SK-N-SH treated with all-trans-retinoic acid at 6 μM for 48 hours (cell line): Measurements from ENCODE around the gene SELL.

Experiments used
- ATAC-seq: fragments of 200-7000 bp; cut with Tn5 transposase; 3 replicates; pipeline ENCODE4 v1.9.1; 2020; ENCODE audit warnings: mild to moderate bottlenecking, moderate library complexity
- BACH2 ChIP-seq: fragments of 250-450 bp; sonication (Bioruptor Pico); IDR thresholded peaks from 2 replicates; pipeline ENCODE4 v1.9.0; 2021; ENCODE audit warnings: mild to moderate bottlenecking, borderline replicate concordance
- ESRRG ChIP-seq: fragments of 250-450 bp; sonication (Bioruptor Pico); IDR thresholded peaks from 2 replicates; pipeline ENCODE4 v1.6.1; 2021; ENCODE audit warnings: mild to moderate bottlenecking
- GLIS3 ChIP-seq: fragments of 250-450 bp; sonication (Bioruptor Pico); IDR thresholded peaks from 2 replicates; pipeline ENCODE4 v1.5.0; 2020; ENCODE audit warnings: mild to moderate bottlenecking, moderate library complexity
- ISL1 ChIP-seq: fragments of 250-450 bp; sonication (Bioruptor Pico); IDR thresholded peaks from 2 replicates; pipeline ENCODE4 v2.1.2; 2022; ENCODE audit warnings: mild to moderate bottlenecking, moderate library complexity
- OSR1 ChIP-seq: fragments of 250-450 bp; sonication (Bioruptor Pico); IDR thresholded peaks from 2 replicates; pipeline ENCODE4 v1.8.0; 2022; ENCODE audit warnings: moderate library complexity, mild to moderate bottlenecking, inconsistent platforms
- PPARA ChIP-seq: fragments of 250-450 bp; sonication (Bioruptor Pico); IDR thresholded peaks from 2 replicates; pipeline ENCODE4 v1.5.0; 2020; ENCODE audit warnings: mild to moderate bottlenecking, borderline replicate concordance
- RARB ChIP-seq: fragments of 250-450 bp; sonication (Bioruptor Pico); IDR thresholded peaks from 2 replicates; pipeline ENCODE4 v1.8.0; 2021; ENCODE audit warnings: mild to moderate bottlenecking, moderate library complexity
- SNAI2 ChIP-seq: fragments of 250-450 bp; sonication (Bioruptor Pico); IDR thresholded peaks from 2 replicates; pipeline ENCODE4 v1.5.0; 2020; ENCODE audit warnings: mild to moderate bottlenecking, moderate library complexity
- TCF4 ChIP-seq: fragments of 250-450 bp; sonication (Bioruptor Pico); IDR thresholded peaks from 2 replicates; pipeline ENCODE4 v1.8.0; 2021; ENCODE audit warnings: mild to moderate bottlenecking, moderate library complexity, borderline replicate concordance
- TOX ChIP-seq: fragments of 250-450 bp; sonication (Bioruptor Pico); IDR thresholded peaks from 2 replicates; pipeline ENCODE4 v1.8.0; 2021; ENCODE audit warnings: mild to moderate bottlenecking, moderate library complexity, borderline replicate concordance
- ZC3H10 ChIP-seq: fragments of 250-450 bp; sonication (Bioruptor Pico); IDR thresholded peaks from 2 replicates; pipeline ENCODE4 v1.5.1; 2021; ENCODE audit warnings: mild to moderate bottlenecking, moderate library complexity
- ZFP3 ChIP-seq: fragments of 250-450 bp; sonication (Bioruptor Pico); IDR thresholded peaks from 2 replicates; pipeline ENCODE4 v1.5.0; 2020; ENCODE audit warnings: mild to moderate bottlenecking, moderate library complexity
- ZFP30 ChIP-seq: fragments of 450-650 bp; formaldehyde crosslinking; IDR thresholded peaks from 2 replicates; pipeline ENCODE4 v1.5.0; 2022; ENCODE audit warnings: mild to moderate bottlenecking, moderate library complexity
- ZNF70 ChIP-seq: fragments of 450-650 bp; formaldehyde crosslinking; IDR thresholded peaks from 2 replicates; pipeline ENCODE4 v1.5.0; 2020; ENCODE audit warnings: mild to moderate bottlenecking, moderate library complexity
- ZNF8 ChIP-seq: fragments of 450-650 bp; formaldehyde crosslinking; IDR thresholded peaks from 2 replicates; pipeline ENCODE4 v1.5.0; 2020; ENCODE audit warnings: mild to moderate bottlenecking, moderate library complexity
- TF ChIP-seq, protein P1 (sequence below): fragments of 250-450 bp; sonication (Bioruptor Pico); IDR thresholded peaks from 2 replicates; pipeline ENCODE4 v1.8.0; 2020; ENCODE audit warnings: mild to moderate bottlenecking, moderate library complexity, borderline replicate concordance
- TF ChIP-seq, protein P2 (sequence below): fragments of 250-450 bp; sonication (Bioruptor Pico); IDR thresholded peaks from 2 replicates; pipeline ENCODE4 v1.5.0; 2020; ENCODE audit warnings: mild to moderate bottlenecking, moderate library complexity
- TF ChIP-seq, protein P3 (sequence below): fragments of 250-450 bp; sonication (Bioruptor Pico); IDR thresholded peaks from 2 replicates; pipeline ENCODE4 v1.8.0; 2021; ENCODE audit warnings: low read depth, mild to moderate bottlenecking, moderate library complexity, borderline replicate concordance
- TF ChIP-seq, protein P4 (sequence below): fragments of 250-450 bp; sonication (Bioruptor Pico); IDR thresholded peaks from 2 replicates; pipeline ENCODE4 v1.5.1; 2021; ENCODE audit warnings: mild to moderate bottlenecking, moderate library complexity
- TF ChIP-seq, protein P5 (sequence below): fragments of 250-450 bp; sonication (Bioruptor Pico); IDR thresholded peaks from 2 replicates; pipeline ENCODE4 v1.5.1; 2020; ENCODE audit warnings: low read depth, mild to moderate bottlenecking, moderate library complexity

Gene SELL

DNA sequence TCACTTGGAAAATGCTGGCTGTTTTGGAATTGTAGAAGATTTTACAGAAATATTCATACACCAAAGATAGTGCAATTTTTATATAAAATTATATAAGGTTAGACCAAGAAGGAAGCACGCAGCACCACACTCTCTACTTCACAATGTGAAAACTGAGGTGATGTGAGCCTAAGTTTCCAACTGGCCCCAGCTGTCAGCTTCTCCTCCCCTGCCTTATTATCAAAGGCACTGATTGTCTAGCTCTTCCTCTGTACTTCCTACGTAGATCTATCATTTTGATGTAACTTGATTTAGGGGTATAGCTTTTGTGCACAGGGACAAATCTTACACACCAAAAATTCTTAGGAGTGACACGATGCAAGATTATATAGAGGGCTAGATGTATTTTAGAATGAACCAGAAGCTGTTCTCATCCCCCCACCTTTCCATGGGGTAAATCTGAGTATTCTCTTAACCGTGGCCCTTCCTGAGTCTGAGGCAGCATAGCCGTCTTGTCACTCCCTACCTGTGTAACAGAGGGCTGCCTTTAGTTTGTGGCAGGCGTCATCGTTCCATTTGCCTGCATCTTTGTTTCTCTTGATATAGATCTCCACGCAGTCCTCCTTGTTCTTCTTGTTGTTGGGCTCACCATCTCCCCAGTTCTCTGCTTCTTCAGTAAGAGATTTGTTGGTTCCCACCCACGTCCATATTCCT lies 3.4 kb downstream of the SELL start:
- ATAC-seq: no peak
- no peak for TF ChIP-seq ESRRG
- no peak for TF ChIP-seq GLIS3
- TF ChIP-seq PPARA: no peak
- TF ChIP-seq, protein P1, sequence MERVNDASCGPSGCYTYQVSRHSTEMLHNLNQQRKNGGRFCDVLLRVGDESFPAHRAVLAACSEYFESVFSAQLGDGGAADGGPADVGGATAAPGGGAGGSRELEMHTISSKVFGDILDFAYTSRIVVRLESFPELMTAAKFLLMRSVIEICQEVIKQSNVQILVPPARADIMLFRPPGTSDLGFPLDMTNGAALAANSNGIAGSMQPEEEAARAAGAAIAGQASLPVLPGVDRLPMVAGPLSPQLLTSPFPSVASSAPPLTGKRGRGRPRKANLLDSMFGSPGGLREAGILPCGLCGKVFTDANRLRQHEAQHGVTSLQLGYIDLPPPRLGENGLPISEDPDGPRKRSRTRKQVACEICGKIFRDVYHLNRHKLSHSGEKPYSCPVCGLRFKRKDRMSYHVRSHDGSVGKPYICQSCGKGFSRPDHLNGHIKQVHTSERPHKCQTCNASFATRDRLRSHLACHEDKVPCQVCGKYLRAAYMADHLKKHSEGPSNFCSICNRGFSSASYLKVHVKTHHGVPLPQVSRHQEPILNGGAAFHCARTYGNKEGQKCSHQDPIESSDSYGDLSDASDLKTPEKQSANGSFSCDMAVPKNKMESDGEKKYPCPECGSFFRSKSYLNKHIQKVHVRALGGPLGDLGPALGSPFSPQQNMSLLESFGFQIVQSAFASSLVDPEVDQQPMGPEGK (CRISPR knock-in tag): no peak
- no peak for TF ChIP-seq SNAI2 (CRISPR knock-in tag)
- TF ChIP-seq ZC3H10 (CRISPR knock-in tag): no peak
- TF ChIP-seq, protein P2, sequence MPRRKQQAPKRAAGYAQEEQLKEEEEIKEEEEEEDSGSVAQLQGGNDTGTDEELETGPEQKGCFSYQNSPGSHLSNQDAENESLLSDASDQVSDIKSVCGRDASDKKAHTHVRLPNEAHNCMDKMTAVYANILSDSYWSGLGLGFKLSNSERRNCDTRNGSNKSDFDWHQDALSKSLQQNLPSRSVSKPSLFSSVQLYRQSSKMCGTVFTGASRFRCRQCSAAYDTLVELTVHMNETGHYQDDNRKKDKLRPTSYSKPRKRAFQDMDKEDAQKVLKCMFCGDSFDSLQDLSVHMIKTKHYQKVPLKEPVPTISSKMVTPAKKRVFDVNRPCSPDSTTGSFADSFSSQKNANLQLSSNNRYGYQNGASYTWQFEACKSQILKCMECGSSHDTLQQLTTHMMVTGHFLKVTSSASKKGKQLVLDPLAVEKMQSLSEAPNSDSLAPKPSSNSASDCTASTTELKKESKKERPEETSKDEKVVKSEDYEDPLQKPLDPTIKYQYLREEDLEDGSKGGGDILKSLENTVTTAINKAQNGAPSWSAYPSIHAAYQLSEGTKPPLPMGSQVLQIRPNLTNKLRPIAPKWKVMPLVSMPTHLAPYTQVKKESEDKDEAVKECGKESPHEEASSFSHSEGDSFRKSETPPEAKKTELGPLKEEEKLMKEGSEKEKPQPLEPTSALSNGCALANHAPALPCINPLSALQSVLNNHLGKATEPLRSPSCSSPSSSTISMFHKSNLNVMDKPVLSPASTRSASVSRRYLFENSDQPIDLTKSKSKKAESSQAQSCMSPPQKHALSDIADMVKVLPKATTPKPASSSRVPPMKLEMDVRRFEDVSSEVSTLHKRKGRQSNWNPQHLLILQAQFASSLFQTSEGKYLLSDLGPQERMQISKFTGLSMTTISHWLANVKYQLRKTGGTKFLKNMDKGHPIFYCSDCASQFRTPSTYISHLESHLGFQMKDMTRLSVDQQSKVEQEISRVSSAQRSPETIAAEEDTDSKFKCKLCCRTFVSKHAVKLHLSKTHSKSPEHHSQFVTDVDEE: no peak
- TF ChIP-seq OSR1 (CRISPR knock-in tag): no peak
- TF ChIP-seq, protein P3, sequence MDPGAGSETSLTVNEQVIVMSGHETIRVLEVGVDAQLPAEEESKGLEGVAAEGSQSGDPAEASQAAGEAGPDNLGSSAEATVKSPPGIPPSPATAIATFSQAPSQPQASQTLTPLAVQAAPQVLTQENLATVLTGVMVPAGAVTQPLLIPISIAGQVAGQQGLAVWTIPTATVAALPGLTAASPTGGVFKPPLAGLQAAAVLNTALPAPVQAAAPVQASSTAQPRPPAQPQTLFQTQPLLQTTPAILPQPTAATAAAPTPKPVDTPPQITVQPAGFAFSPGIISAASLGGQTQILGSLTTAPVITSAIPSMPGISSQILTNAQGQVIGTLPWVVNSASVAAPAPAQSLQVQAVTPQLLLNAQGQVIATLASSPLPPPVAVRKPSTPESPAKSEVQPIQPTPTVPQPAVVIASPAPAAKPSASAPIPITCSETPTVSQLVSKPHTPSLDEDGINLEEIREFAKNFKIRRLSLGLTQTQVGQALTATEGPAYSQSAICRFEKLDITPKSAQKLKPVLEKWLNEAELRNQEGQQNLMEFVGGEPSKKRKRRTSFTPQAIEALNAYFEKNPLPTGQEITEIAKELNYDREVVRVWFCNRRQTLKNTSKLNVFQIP: no peak

DNA sequence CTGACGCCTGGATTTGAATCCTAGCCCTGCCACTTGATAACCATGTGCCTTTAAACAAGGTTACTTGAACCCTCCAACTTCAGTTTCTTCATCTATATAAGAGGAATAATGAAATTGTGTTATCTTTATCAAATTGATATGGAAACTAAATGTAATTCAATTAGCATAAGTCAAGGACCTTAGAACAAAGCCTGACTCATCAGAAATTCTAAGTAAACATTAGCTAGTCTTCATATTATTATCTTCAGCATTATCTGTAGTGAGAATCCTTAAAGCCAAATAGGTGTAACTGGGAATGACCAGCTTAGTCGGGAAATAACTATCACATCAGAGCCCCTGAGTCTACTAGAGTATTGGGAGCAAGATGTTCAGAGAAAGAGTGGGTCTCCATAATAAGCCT lies 6.6 kb downstream of the SELL start:
- ATAC-seq: no peak
- TF ChIP-seq ZNF70 (CRISPR knock-in tag) (no peak), ZNF8 (CRISPR knock-in tag) (no peak), GLIS3 (no peak), ZFP30 (CRISPR knock-in tag) (no peak), ZC3H10 (CRISPR knock-in tag) (no peak), SNAI2 (CRISPR knock-in tag) (no peak), TCF4 (CRISPR knock-in tag) (no peak), PPARA (no peak), ZFP3 (CRISPR knock-in tag) (no peak), ISL1 (CRISPR knock-in tag) (no peak), ESRRG (no peak), BACH2 (no peak), TOX (no peak), RARB (CRISPR knock-in tag) (no peak)
- TF ChIP-seq, protein P3: no peak
- TF ChIP-seq, protein P4, sequence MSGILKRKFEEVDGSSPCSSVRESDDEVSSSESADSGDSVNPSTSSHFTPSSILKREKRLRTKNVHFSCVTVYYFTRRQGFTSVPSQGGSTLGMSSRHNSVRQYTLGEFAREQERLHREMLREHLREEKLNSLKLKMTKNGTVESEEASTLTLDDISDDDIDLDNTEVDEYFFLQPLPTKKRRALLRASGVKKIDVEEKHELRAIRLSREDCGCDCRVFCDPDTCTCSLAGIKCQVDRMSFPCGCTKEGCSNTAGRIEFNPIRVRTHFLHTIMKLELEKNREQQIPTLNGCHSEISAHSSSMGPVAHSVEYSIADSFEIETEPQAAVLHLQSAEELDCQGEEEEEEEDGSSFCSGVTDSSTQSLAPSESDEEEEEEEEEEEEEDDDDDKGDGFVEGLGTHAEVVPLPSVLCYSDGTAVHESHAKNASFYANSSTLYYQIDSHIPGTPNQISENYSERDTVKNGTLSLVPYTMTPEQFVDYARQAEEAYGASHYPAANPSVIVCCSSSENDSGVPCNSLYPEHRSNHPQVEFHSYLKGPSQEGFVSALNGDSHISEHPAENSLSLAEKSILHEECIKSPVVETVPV (CRISPR knock-in tag): no peak
- TF ChIP-seq, protein P5, sequence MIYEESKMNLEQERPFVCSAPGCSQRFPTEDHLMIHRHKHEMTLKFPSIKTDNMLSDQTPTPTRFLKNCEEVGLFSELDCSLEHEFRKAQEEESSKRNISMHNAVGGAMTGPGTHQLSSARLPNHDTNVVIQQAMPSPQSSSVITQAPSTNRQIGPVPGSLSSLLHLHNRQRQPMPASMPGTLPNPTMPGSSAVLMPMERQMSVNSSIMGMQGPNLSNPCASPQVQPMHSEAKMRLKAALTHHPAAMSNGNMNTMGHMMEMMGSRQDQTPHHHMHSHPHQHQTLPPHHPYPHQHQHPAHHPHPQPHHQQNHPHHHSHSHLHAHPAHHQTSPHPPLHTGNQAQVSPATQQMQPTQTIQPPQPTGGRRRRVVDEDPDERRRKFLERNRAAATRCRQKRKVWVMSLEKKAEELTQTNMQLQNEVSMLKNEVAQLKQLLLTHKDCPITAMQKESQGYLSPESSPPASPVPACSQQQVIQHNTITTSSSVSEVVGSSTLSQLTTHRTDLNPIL (CRISPR knock-in tag): no peak
- TF ChIP-seq, protein P1 (CRISPR knock-in tag): no peak
